ENCODE measurements around the gene HSD17B14. TPM values are rescaled to one million over a fixed set of nuclear protein-coding genes. Genes with fewer than 3 reads are reported as not detected.
"Not testable (repeated sequence)": the region's sequence is repeated elsewhere in the genome, so short reads cannot be mapped to it uniquely, and the experiment has no call there.

The HSD17B14 gene
- total RNA-seq, 1 donor from 2014 or later, result 1.9 TPM

- DNase-seq (no peak), ATAC-seq (ENCODE audit: poor library complexity) (no peak)
- intact Hi-C loops (cut with DNase I), result loop anchor here (10.0 kb wide), 1 partner anchor 167 kb away; no protein-coding TSS in a partner anchor
Measured at GRCh38 chr19:48807590-48808308, 28.5 kb downstream of the HSD17B14 start.

GRCh38 chr19:48806818-48807589 lies 29.3 kb downstream of the HSD17B14 start:
- DNase-seq (no peak), ATAC-seq (ENCODE audit: poor library complexity) (peak; percentile 18)

GRCh38 chr19:48806518-48806817 lies 29.8 kb downstream of the HSD17B14 start:
- intact Hi-C loops (cut with DNase I), result loop anchor here (10.0 kb wide), 1 partner anchor 168 kb away; no protein-coding TSS in a partner anchor
- ATAC-seq (ENCODE audit: poor library complexity) (no peak), DNase-seq (no peak)

More at GRCh38 chr19:48806818-48807589, 29.3 kb downstream of the HSD17B14 start:
- intact Hi-C loops (cut with DNase I), result loop anchor here (10.0 kb wide), 1 partner anchor 168 kb away; no protein-coding TSS in a partner anchor

- DNase-seq (no peak), ATAC-seq (ENCODE audit: poor library complexity) (no peak)
- intact Hi-C loops (cut with DNase I), result loop anchor here (10.0 kb wide), 1 partner anchor 169 kb away; no protein-coding TSS in a partner anchor
Measured at GRCh38 chr19:48805452-48805851, 30.8 kb downstream of the HSD17B14 start.

GRCh38 chr19:48804496-48804895 lies 31.8 kb downstream of the HSD17B14 start:
- intact Hi-C loops (cut with DNase I), result loop anchor here (10.0 kb wide), 1 partner anchor 170 kb away; no protein-coding TSS in a partner anchor
- ATAC-seq (ENCODE audit: poor library complexity) (no peak), DNase-seq (no peak)

- no peak for ATAC-seq (ENCODE audit: poor library complexity)
- intact Hi-C loops (cut with DNase I), result loop anchor here (10.0 kb wide), 1 partner anchor 172 kb away; no protein-coding TSS in a partner anchor
Measured at GRCh38 chr19:48802623-48803022, 33.7 kb downstream of the HSD17B14 start.

GRCh38 chr19:48799358-48800300 lies 36.7 kb downstream of the HSD17B14 start:
- ATAC-seq (ENCODE audit: poor library complexity) (no peak), DNase-seq (no peak)
- intact Hi-C loops (cut with DNase I), result loop anchor here (10.0 kb wide), 1 partner anchor 175 kb away; no protein-coding TSS in a partner anchor

More at GRCh38 chr19:48802623-48803022, 33.7 kb downstream of the HSD17B14 start:
- DNase-seq, result no peak

- intact Hi-C loops (cut with DNase I), result no loop called here
- no peak for ATAC-seq (ENCODE audit: poor library complexity)
- DNase-seq, result no peak
Measured at GRCh38 chr19:48798937-48799336, 37.4 kb downstream of the HSD17B14 start.

- DNase-seq (no peak), ATAC-seq (ENCODE audit: poor library complexity) (no peak)
- intact Hi-C loops (cut with DNase I), result no loop called here
Measured at GRCh38 chr19:48797103-48797502, 39.2 kb downstream of the HSD17B14 start.

GRCh38 chr19:48796298-48797083 lies 39.8 kb downstream of the HSD17B14 start:
- intact Hi-C loops (cut with DNase I), result no loop called here
- no peak for DNase-seq
- ATAC-seq (ENCODE audit: poor library complexity), result no peak

GRCh38 chr19:48795685-48796070 lies 40.6 kb downstream of the HSD17B14 start:
- DNase-seq (no peak), ATAC-seq (ENCODE audit: poor library complexity) (peak; percentile 54)
- intact Hi-C loops (cut with DNase I), result no loop called here

- intact Hi-C loops (cut with DNase I), result no loop called here
- ATAC-seq (ENCODE audit: poor library complexity) (peak; percentile 99), DNase-seq (peak; percentile 94)
Measured at GRCh38 chr19:48795055-48795684, 41.1 kb downstream of the HSD17B14 start.

- intact Hi-C loops (cut with DNase I), result loop anchor here (1.0 kb wide), 1 partner anchor 42 kb away; the partner anchor contains the start of gene HSD17B14
- ATAC-seq (ENCODE audit: poor library complexity), result no peak
Measured at GRCh38 chr19:48794291-48794690, 42.0 kb downstream of the HSD17B14 start.

GRCh38 chr19:48793271-48793670 lies 43.0 kb downstream of the HSD17B14 start:
- intact Hi-C loops (cut with DNase I), result no loop called here
- DNase-seq, result no peak
- ATAC-seq (ENCODE audit: poor library complexity), result no peak

More at GRCh38 chr19:48794291-48794690, 42.0 kb downstream of the HSD17B14 start:
- DNase-seq, result no peak

- not testable (repeated sequence) for ATAC-seq (ENCODE audit: poor library complexity); DNase-seq
- intact Hi-C loops (cut with DNase I), result loop anchor here (10.0 kb wide), 1 partner anchor 113 kb away; the partner anchor contains the start of gene NTN5
Measured at GRCh38 chr19:48787331-48787730, 49.0 kb downstream of the HSD17B14 start.

- not testable (repeated sequence) for ATAC-seq (ENCODE audit: poor library complexity); DNase-seq
- intact Hi-C loops (cut with DNase I), result loop anchor here (10.0 kb wide), 1 partner anchor 112 kb away; the partner anchor contains the start of gene NTN5
Measured at GRCh38 chr19:48786422-48786821, 49.9 kb downstream of the HSD17B14 start.

- intact Hi-C loops (cut with DNase I), result loop anchor here (10.0 kb wide), 1 partner anchor 110 kb away; the partner anchor contains the start of gene NTN5
- no peak for ATAC-seq (ENCODE audit: poor library complexity)
Measured at GRCh38 chr19:48784527-48784926, 51.8 kb downstream of the HSD17B14 start.

More at GRCh38 chr19:48784527-48784926, 51.8 kb downstream of the HSD17B14 start:
- DNase-seq, result no peak
